ENCODE data around the gene USP4. TPM values are rescaled to one million over a fixed set of nuclear protein-coding genes. Genes with fewer than 3 reads are reported as not detected.

The USP4 gene
- total RNA-seq, 4 donors from 2014 or later, result 7.2 to 10.2 (median 9.1) TPM

DNA sequence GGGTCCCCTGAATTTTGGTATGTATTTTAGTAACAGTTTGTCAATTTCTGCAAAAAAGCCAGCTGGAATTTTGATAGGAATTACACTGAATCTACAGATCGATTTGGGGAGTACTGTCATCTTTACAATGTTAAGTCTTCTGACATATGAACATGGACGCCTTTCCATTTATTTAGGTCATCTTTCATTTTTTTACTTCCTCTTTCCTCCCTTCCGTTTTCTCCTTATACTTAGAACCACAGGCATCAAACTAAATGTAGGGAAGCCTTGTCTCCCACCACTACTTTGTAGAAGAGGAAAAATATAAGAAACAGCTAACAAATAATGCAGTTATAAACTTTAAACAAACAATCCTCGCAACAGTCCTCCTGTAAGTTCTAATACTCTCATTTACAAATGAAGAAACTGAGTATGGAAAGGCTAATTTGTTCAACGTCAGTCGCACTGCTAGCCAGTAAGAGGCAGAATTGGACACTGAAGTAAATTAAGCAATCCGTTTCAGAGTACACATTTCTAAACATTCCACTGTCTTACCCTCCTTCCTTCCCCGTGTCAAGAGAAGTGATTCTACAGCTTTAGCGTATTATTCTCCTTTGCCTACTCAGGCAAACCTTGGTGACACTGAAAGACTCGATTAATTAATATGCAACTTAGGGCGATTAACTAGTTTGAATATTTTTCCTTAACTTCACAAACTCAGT is 46.4 kb upstream of the USP4 start:
- Histone ChIP-seq H3K4me1 (peaks cover 46 to 50% of the 10 kb centered on the region in 2 donors), H3K4me3 (no peak overlapping the region), H3K36me3 (no peaks in the 10 kb centered on the region), H3K27me3 (no peaks in the 10 kb centered on the region), H3K9me3 (no peaks in the 10 kb centered on the region), H3K27ac (peak overlapping the region in 3 of 4 donors; percentile 1 to 36 (median 10))
- no peak for TF ChIP-seq CTCF (IDR thresholded peaks at IDR 0.05 in 4 of 5, conservative IDR thresholded peaks at IDR 0.05 in 1 of 5)
- TF ChIP-seq POLR2A (IDR thresholded peaks at IDR 0.05), result no peak
- intact Hi-C loops (cut with DNase I; ENCODE audit: low total_unique reads), result no loop called here
- in situ Hi-C loops (cut with MboI; ENCODE audit: low sequenced_read_pairs in 4 of 4), result no loop called here
- ATAC-seq (no peak), DNase-seq (no peak)

DNA sequence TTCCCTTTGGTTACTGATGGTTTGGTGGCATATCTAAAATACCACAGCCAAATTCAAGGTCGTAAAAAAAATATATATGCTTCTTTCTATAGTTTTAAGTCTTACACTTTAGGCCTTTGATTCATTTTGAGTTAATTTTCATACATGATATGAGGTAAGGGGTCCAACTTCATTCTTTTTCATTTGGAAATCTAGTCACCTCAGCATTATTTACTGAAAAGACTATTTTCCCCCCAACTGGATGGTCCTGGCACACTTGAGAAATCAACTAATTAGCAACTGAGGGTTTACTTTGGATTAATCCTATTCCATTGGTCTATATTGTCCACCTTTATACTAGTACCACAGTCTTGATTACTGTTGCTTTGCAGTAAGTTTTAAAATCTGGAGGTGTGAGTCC is 45.8 kb upstream of the USP4 start:
- no peak for ATAC-seq
- in situ Hi-C loops (cut with MboI; ENCODE audit: low sequenced_read_pairs in 4 of 4), result no loop called here
- Histone ChIP-seq H3K27ac (peak overlapping the region in 1 of 4 donors; percentile 10), H3K27me3 (no peaks in the 10 kb centered on the region), H3K9me3 (no peaks in the 10 kb centered on the region), H3K4me1 (peaks cover 46 to 50% of the 10 kb centered on the region in 2 donors), H3K4me3 (no peak overlapping the region), H3K36me3 (no peaks in the 10 kb centered on the region)
- no peak for DNase-seq
- intact Hi-C loops (cut with DNase I; ENCODE audit: low total_unique reads), result no loop called here
- TF ChIP-seq POLR2A (IDR thresholded peaks at IDR 0.05), result no peak
- no peak for TF ChIP-seq CTCF (IDR thresholded peaks at IDR 0.05 in 4 of 5, conservative IDR thresholded peaks at IDR 0.05 in 1 of 5)

GRCh38 chr3:49383387-49383786 is 43.5 kb upstream of the USP4 start:
- H3K4me1 ChIP-seq, result peaks cover 34 to 48% of the 10 kb centered on the region in 2 donors
- no peak for TF ChIP-seq POLR2A (IDR thresholded peaks at IDR 0.05)
- TF ChIP-seq CTCF (IDR thresholded peaks at IDR 0.05 in 4 of 5, conservative IDR thresholded peaks at IDR 0.05 in 1 of 5), result no peak

DNA sequence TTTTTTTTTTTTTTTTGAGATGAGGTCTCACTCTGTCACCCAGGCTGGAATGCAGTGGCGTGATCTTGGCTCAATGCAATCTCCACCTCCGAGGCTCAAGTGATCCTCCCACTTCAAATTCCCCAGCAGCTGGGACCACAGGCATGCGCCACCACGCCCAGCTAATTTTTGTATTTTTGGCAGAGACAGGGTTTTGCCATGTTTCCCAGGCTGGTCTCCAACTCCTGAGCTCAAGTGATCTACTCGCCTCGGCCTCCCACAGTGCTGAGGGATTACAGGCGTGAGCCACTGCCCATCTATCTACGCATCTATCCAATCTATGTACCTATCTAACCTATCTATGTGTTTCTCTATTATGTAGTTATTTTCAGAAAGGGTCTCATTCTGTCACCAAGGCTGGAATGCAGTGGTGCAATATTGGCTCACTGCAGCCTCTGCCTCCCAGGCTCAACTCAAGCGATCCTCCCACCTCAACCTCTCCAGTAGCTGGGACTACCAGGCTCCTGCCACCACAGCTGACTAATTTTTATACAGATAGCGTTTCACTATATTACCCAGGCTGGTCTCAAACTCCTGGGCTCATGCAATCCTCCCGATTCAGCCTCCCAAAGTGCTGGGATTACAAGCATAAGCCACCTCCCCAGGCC is 38.5 kb upstream of the USP4 start:
- DNase-seq (peak; percentile 8 to 41), ATAC-seq (peak; percentile 23 to 31)
- intact Hi-C loops (cut with DNase I; ENCODE audit: low total_unique reads) (no loop called here), in situ Hi-C loops (cut with MboI; ENCODE audit: low sequenced_read_pairs in 4 of 4) (no loop called here)
- no peak for TF ChIP-seq CTCF (IDR thresholded peaks at IDR 0.05 in 4 of 5, conservative IDR thresholded peaks at IDR 0.05 in 1 of 5)
- TF ChIP-seq POLR2A (IDR thresholded peaks at IDR 0.05), result no peak
- Histone ChIP-seq H3K9me3 (no peaks in the 10 kb centered on the region), H3K27me3 (no peaks in the 10 kb centered on the region), H3K4me3 (peak overlapping the region in 1 of 4 donors; percentile 25), H3K36me3 (peaks cover 0 to 23% of the 10 kb centered on the region in 2 donors), H3K4me1 (peaks cover 4 to 19% of the 10 kb centered on the region in 2 donors), H3K27ac (peak overlapping the region in 2 of 4 donors; percentile 6 to 42)

More at GRCh38 chr3:49383387-49383786, 43.5 kb upstream of the USP4 start:
- DNase-seq, result no peak
- ATAC-seq, result no peak
- no peaks in the 10 kb centered on the region for H3K27me3 ChIP-seq
- intact Hi-C loops (cut with DNase I; ENCODE audit: low total_unique reads), result no loop called here
- no peaks in the 10 kb centered on the region for H3K9me3 ChIP-seq
- in situ Hi-C loops (cut with MboI; ENCODE audit: low sequenced_read_pairs in 4 of 4), result no loop called here
- H3K4me3 ChIP-seq, result no peak overlapping the region
- no peak overlapping the region for H3K27ac ChIP-seq
- H3K36me3 ChIP-seq, result no peaks in the 10 kb centered on the region

Data from gastrocnemius medialis (tissue), 4 donors.